MM.1S (cell line): ENCODE results near the gene PACRG.

Experiments used
- DNase-seq: peaks from one replicate; pipeline ENCODE4 v3.0.0-alpha.2; 2015
- H2AFZ ChIP-seq: fragments of 300-600 bp; sonication (generic); 2 replicates; pipeline ENCODE4 v1.6.0; 2016; ENCODE audit warnings: antibody characterized with exemption, low read length
- H3F3A ChIP-seq: fragments of 300-600 bp; sonication (generic); 2 replicates; pipeline ENCODE4 v1.6.1; 2016; ENCODE audit warnings: mild to moderate bottlenecking, antibody characterized with exemption, low read length, moderate library complexity, mixed read lengths; ENCODE audit not compliant: insufficient read depth
- H3K27ac ChIP-seq: fragments of 300-600 bp; sonication (generic); 2 replicates; pipeline ENCODE4 v1.5.1; 2016; ENCODE audit warnings: mild to moderate bottlenecking, low read length
- H3K27me3 ChIP-seq: fragments of 300-600 bp; sonication (generic); replicated peaks from 2 replicates; pipeline ENCODE4 v1.6.0; 2016; ENCODE audit warnings: low read length; ENCODE audit not compliant: insufficient read depth
- H3K36me3 ChIP-seq: fragments of 300-600 bp; sonication (generic); replicated peaks from 2 replicates; pipeline ENCODE4 v1.6.1; 2016; ENCODE audit warnings: mild to moderate bottlenecking, low read length, mixed read lengths; ENCODE audit not compliant: insufficient read depth
- H3K4me1 ChIP-seq: fragments of 300-600 bp; sonication (generic); 2 replicates; pipeline ENCODE4 v1.6.1; 2016; ENCODE audit warnings: low read length, mixed read lengths
- H3K4me2 ChIP-seq: fragments of 300-600 bp; sonication (generic); 2 replicates; pipeline ENCODE4 v1.6.0; 2016; ENCODE audit warnings: low read depth, low read length
- H3K4me3 ChIP-seq: fragments of 300-600 bp; sonication (generic); 2 replicates; pipeline ENCODE4 v1.5.1; 2016; ENCODE audit warnings: low read length, mixed read lengths
- H3K79me2 ChIP-seq: fragments of 300-600 bp; sonication (generic); 2 replicates; pipeline ENCODE4 v1.6.1; 2016; ENCODE audit warnings: mixed run types, low read length, mixed read lengths
- H3K9ac ChIP-seq: fragments of 300-600 bp; sonication (generic); 2 replicates; pipeline ENCODE4 v1.6.1; 2016; ENCODE audit warnings: low read length, mixed read lengths
- H3K9me2 ChIP-seq: fragments of 300-600 bp; sonication (generic); replicated peaks from 2 replicates; pipeline ENCODE4 v1.6.1; 2016; ENCODE audit warnings: mild to moderate bottlenecking, low read length, mixed read lengths; ENCODE audit not compliant: insufficient read depth
- H3K9me3 ChIP-seq: fragments of 300-600 bp; sonication (generic); replicated peaks from 2 replicates; pipeline ENCODE4 v1.6.1; 2016; ENCODE audit warnings: mild to moderate bottlenecking, low read length, mixed read lengths; ENCODE audit not compliant: insufficient read depth
- H4K20me1 ChIP-seq: fragments of 300-600 bp; sonication (generic); 2 replicates; pipeline ENCODE4 v1.6.1; 2016; ENCODE audit warnings: mild to moderate bottlenecking, low read length, moderate library complexity, mixed read lengths; ENCODE audit not compliant: insufficient read depth
- EZH2 ChIP-seq: fragments of 300-600 bp; sonication (generic); optimal IDR thresholded peaks from 2 replicates; pipeline ENCODE3; 2017; ENCODE audit warnings: low read depth, mild to moderate bottlenecking, antibody characterized with exemption, low read length, mixed read lengths
- EZH2phosphoT487 ChIP-seq: fragments of 300-600 bp; sonication (generic); IDR thresholded peaks from 2 replicates; pipeline ENCODE4 v1.6.1; 2018; ENCODE audit warnings: antibody characterized with exemption, low read length
- TF ChIP-seq, protein P1 (sequence below): fragments of 300-600 bp; sonication (generic); IDR thresholded peaks from 2 replicates; pipeline ENCODE4 v1.5.1; 2016; ENCODE audit warnings: antibody characterized with exemption, low read length, mixed read lengths

Gene PACRG

DNA sequence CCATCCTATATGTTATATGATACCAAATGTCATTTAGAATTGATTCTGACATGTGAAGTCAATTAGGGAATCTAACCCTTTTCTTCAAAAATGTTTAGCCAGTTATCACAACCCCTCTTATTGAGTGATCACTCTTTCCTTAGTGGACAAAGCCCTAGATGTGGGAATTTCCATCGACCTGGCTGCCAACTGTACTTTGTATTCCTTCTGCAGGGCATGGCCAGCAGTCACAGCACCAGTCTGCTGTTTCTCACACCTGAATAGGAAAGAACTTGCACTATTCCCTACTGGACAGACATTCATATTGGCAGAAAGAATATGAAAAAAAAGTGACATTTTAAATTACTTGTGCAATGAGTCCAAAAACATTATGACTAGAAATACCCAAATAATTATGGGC, 271.0 kb downstream of the PACRG start:
- H3K79me2 ChIP-seq, result no peaks in the 10 kb centered on the region
- no peak overlapping the region for H3K27ac ChIP-seq
- H3K36me3 ChIP-seq, result no peaks in the 10 kb centered on the region
- H3K9me2 ChIP-seq, result no peaks in the 10 kb centered on the region
- H4K20me1 ChIP-seq, result no peaks in the 10 kb centered on the region
- H3K27me3 ChIP-seq, result no peaks in the 10 kb centered on the region
- no peaks in the 10 kb centered on the region for H3F3A ChIP-seq
- no peak for DNase-seq
- no peak overlapping the region for H3K9ac ChIP-seq
- H3K4me2 ChIP-seq, result no peak overlapping the region
- no peak overlapping the region for H3K4me3 ChIP-seq
- no peak overlapping the region for H2AFZ ChIP-seq
- TF ChIP-seq, protein P1, sequence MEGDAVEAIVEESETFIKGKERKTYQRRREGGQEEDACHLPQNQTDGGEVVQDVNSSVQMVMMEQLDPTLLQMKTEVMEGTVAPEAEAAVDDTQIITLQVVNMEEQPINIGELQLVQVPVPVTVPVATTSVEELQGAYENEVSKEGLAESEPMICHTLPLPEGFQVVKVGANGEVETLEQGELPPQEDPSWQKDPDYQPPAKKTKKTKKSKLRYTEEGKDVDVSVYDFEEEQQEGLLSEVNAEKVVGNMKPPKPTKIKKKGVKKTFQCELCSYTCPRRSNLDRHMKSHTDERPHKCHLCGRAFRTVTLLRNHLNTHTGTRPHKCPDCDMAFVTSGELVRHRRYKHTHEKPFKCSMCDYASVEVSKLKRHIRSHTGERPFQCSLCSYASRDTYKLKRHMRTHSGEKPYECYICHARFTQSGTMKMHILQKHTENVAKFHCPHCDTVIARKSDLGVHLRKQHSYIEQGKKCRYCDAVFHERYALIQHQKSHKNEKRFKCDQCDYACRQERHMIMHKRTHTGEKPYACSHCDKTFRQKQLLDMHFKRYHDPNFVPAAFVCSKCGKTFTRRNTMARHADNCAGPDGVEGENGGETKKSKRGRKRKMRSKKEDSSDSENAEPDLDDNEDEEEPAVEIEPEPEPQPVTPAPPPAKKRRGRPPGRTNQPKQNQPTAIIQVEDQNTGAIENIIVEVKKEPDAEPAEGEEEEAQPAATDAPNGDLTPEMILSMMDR, result no peak
- TF ChIP-seq EZH2, result no peak
- TF ChIP-seq EZH2phosphoT487, result no peak
- no peaks in the 10 kb centered on the region for H3K9me3 ChIP-seq
- no peaks in the 10 kb centered on the region for H3K4me1 ChIP-seq

DNA sequence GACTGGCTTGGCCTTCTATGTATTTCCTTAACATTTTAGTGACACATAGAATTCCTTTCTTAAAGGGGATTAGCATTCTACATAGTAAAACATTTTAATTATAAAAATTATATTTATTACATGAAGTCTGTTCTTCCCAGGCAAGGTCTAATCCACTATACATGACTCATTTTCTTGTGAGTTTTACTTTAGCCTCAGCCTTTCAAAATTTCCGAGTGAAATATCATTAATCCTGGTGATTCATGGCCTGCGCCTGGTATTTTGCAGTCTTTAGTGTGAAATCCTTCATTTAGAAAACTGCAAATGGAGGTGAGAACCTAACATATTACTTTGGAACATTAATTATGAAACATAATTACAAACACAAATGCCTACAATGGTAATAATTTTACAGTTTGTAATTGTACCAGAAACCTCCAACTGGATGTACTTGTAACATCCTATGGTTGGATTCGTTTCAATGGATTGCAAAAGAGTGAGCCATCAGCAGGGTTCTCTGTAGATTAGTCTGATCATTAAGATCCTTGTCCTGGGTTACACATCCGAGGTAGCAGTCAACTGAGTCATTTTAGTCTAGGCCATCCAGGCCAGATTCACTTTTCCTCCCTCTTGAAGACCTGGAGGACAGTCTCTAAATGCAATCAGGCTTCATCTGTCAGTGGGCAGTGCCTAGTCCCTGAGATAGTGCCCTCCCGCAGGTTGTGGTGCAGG, 272.0 kb downstream of the PACRG start:
- Histone ChIP-seq H2AFZ (no peak overlapping the region), H3K4me1 (no peaks in the 10 kb centered on the region), H3K9me2 (no peaks in the 10 kb centered on the region), H3K4me2 (no peak overlapping the region), H3K27me3 (no peaks in the 10 kb centered on the region), H4K20me1 (no peaks in the 10 kb centered on the region), H3F3A (no peaks in the 10 kb centered on the region), H3K36me3 (no peaks in the 10 kb centered on the region), H3K27ac (no peak overlapping the region), H3K4me3 (no peak overlapping the region), H3K79me2 (no peaks in the 10 kb centered on the region), H3K9me3 (no peaks in the 10 kb centered on the region), H3K9ac (no peak overlapping the region)
- no peak for DNase-seq
- TF ChIP-seq, protein P1, result no peak
- no peak for TF ChIP-seq EZH2phosphoT487
- TF ChIP-seq EZH2, result no peak

DNA sequence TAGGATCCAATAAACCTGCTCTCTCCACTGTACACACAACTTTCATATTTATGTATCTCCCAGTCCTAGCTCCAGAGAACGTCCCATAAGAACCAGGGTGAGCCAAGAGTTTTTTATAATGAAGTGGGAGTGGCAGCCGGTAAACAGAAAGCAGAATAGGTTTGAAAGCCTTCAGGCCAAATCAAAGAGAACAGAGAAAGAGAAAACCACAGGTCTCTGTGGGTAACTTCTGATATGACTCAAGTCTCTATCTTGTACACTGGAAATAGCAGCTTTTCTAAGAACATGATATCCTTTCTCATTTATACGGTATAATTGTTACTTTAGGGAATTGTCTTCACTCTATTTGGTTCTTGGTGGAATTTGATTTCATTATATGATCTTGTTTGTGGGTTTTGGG, 273.6 kb downstream of the PACRG start:
- H3K27me3 ChIP-seq, result no peaks in the 10 kb centered on the region
- no peak overlapping the region for H3K9ac ChIP-seq
- no peak overlapping the region for H3K4me2 ChIP-seq
- H3K9me3 ChIP-seq, result no peaks in the 10 kb centered on the region
- H3K4me3 ChIP-seq, result no peak overlapping the region
- no peaks in the 10 kb centered on the region for H3K4me1 ChIP-seq
- no peaks in the 10 kb centered on the region for H4K20me1 ChIP-seq
- H2AFZ ChIP-seq, result no peak overlapping the region
- H3K27ac ChIP-seq, result no peak overlapping the region
- no peak for TF ChIP-seq EZH2
- TF ChIP-seq EZH2phosphoT487, result no peak
- TF ChIP-seq, protein P1, result no peak
- H3F3A ChIP-seq, result no peaks in the 10 kb centered on the region
- no peaks in the 10 kb centered on the region for H3K9me2 ChIP-seq
- H3K36me3 ChIP-seq, result no peaks in the 10 kb centered on the region
- peak; percentile 55 for DNase-seq
- no peaks in the 10 kb centered on the region for H3K79me2 ChIP-seq
